GM04503 (cell line): ENCODE measurements around the gene INSL3.

ENCODE experiments used
- DNase-seq: peaks from one replicate; pipeline ENCODE4 v3.0.0-alpha.2; 2012; ENCODE audit warnings: low read depth

INSL3 gene

DNA sequence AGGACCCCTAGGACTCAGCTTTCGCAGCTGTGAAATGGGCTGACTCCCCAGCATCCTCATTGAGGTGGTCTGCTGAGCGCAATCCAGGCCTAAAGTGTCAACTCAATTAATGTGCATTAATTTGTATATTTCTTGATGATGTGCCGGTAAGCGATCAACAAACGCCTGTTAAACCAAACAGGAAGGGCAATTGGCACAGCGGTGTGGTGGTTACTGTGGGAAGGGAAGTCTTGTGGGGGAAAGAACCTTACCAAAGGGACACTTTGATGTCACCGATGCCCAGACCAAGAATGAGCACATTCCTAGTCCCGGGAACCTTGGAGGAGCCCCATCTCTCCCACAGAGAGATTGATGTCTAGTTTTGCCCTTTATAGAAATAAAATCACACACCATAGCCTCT lies 24.8 kb upstream of the INSL3 start:
- DNase-seq = no peak

DNA sequence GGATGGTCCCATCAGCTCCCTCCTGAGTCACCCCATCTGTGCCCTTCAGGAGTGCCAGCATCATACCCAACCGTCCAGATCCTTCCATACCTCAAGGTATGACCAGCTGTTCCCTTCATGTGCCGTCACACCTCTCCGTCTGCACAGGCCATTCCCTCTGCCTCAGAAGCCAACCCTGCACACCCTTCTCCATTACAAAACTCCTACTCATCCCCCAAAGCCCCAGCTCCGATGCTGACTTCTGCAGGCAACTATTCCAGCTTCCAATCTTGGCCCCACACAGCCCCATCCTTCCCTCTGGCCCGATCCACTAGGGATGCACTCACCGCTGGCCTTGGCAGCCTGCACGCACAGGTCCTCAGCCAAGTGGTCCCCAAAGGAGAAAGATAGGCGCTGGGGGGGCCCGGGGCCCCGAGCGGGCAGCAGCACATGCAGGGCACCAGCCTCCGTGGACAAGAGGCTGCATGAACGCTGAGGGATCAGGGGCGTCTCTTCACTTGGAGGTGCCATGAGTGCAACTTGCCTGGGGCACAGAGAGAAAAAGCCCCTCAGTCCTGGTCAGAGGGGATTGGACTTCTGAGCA lies 22.7 kb upstream of the INSL3 start:
- DNase-seq = no peak

DNA sequence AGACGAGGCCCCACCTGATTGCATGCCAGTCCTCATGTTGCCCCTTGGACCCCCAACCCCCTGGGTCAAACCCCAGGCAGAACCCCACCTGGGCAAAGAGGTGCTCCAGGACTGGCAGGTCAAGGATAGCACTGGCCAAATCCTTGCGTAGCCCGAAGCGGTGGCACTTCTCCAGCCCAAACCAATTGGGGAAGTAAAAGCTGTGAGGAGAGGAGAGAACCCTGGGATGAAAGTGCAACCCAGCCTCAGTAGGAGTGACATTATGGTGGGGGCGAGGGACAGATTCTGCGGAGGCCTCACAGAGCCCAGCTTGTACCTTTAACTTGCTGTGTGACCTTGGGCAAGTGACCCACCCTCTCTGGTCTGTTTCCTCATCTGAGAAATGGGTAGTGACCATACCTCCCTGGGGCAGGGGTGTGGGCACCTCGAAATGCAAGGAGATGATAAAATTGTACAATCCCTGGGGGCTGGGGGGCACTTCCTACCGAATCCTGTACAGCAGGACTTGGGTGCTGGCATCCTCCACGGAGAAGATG lies 22.0 kb upstream of the INSL3 start:
- DNase-seq = no peak

DNA sequence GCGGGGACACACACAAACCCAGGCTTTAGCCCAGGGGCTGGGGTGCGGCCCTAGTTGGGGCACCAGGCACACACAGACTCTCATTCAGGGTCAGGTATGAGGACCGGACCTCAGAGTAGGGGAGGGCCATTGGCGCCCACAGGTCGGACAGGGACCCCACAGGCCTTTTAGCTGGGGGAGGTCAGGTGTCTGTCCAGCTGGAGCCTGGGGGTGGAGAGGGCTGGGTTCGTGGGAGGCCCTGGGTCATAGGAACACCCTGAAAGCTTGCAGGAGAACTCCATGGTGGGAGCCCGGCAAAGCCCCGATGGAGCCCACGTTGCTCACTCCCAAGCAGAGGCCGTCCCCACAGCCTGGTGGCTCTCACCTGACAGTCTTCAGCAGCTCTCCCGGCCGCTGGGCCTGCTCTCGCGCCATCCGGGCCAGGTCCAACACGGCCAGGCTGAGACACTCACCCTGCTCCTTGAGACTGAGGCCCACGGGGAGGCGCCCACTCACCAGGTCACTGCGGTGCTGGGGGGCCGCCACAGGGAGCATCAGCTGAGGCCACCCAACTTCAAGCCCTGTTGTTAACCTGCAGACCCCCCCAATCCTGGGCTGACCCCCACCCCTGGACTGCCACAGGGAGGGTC lies 21.5 kb upstream of the INSL3 start:
- no peak for DNase-seq

DNA sequence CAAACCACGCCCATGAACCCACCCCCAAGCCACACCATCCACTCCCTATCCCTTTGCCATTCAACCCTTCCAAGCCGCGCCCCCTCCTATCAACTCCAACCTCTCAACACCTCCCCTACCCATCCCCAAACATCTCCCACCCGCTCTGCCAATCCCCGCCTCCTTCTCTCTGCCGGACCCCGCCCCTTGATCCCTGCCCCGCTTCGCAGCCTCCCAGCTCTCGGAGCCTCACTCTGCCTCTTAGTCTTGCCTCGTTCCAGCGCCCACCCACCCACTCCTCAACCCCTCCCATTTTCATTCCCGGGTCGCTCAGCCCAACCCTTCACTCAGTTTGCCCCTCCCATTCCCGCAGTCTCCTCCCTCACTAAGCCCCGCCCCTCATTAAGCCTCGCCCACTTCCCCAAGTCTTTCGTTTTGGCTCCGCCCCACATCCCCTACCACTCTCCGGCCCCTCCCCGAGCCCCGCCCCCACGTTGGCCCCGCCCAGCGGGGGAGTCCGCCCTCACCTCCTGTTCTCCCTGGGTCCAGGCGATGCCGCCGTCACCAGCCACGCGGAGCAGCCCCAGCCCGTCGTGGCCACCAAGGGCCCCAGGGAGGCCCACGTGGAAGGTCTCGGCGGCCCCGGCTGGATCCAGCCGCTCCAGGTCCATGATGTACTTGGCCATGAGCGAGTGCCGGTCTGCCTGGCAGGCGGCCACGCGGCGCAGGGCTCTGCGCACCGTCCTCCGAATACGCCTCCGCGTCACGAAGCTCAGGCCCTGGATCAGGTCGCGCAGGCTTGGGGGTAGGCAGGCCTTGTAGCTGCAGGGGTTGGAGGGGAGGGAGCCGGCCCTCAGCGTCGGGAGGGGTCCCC lies 20.7 kb upstream of the INSL3 start:
- no peak for DNase-seq

DNA sequence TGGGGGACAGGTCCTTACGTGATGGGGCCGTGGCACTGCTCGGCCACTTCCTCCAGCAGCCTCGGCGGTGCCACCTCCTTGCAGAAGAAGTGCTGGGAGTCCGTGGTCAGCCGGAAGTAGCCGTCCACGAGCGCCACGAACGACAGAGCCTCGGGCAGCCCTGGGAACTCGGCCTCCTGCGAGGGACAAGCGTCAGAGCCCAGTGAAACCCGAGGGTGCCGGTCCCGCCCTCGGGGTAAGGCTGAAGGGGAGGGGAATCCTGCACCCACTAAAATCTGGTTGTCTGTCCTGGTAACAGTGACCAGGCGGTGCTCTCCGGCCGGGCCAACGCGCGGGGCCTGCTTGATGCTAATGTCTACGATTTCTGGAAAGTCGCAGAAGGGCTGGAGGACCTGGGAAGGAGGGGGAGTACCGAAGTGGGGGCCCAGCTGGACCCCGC lies 20.1 kb upstream of the INSL3 start:
- no peak for DNase-seq

DNA sequence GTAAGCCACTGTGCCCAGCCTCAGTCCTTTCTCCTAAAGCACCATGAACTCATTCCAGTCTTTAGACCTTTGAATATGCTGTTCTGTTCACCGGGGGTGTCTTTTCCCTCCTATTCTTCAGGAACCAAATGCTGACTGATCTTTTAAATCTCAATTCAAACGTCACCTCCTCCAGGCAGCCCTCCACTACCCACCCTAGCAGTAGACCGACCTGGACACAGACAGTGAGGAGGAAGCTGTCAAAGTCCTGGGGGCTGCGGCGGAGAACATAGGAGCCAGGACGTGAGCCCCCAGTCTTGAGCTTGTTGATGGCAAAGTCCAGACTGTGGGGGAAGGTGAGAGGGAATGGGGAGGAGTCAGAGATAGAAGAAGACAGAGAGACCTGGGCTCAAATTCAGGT lies 18.7 kb upstream of the INSL3 start:
- no peak for DNase-seq

DNA sequence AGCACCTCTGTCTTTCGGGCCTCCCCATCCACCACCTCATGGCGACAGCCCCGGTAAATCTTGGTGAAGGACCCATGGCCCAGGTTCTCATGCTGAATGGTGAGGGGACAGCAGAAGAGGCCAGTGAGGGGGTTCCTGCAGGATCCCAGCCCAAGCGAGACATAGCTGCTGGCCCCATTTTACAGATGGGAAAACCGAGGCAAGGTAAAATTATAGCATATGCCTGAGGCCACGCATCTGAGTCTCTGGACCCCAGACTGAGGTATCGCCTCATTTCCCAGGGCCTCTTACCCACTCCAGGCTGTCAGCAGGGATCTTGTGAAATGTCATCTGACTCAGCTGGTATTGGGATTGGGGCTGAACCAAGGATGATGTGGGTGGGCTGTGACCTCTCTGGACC lies 16.7 kb upstream of the INSL3 start:
- no peak for DNase-seq

DNA sequence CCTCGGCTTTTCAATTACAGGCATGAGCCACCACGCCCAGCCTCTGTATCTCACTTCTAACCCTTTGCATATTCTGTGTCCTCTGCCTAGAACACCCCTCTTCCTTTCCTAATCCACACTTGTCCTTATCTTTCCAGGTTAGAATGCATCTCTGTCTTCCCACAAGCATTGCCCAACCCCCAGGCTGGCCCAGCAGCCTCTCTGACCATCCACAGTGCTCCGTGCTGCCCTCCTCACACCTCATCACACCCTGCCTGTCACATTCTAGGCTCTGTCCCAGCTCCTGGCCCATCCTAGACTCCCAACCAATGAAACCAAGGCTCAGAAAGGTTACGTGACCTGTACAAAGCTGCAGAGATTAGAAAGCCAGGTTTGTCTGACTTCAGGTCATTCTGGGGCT lies 15.2 kb upstream of the INSL3 start:
- no peak for DNase-seq

DNA sequence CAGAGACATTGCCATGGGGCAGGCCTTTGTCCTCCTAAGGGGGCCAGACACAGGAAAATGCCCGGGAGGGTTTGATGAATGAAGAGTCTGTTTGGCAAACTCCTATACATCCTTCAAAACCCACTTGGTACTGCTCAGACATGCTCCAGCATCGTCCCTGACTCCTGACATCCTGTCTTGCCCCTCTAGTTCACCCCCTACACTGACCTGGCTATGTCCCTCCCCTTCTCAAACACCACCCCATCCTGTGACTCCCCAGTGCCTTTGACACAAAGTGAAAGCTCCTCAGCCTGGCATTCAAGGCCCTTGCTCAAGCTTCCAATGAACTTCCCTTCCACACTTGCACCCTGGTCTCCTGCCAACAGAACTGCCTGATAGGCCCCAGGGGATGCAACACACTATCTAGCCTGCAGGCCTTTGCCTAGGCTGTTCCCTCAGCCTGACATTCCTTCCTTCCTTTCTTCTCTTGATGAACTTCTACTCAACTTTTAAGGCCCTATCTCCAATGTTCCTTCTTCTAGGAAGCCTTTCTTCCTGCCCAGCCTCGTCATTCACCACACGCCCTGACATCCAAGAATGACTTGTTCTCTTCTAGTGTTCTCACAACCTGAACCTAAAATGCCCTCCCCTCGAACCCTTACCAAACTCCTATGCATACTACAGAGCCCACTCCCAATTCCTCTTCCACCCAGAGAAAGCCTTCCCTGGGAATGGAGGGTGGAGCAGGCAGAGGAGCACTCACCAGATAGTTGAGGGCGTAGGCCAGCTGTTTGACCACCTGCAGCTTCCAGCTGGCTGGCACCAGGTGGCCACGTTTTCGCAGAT lies 14.1 kb upstream of the INSL3 start:
- no peak for DNase-seq

DNA sequence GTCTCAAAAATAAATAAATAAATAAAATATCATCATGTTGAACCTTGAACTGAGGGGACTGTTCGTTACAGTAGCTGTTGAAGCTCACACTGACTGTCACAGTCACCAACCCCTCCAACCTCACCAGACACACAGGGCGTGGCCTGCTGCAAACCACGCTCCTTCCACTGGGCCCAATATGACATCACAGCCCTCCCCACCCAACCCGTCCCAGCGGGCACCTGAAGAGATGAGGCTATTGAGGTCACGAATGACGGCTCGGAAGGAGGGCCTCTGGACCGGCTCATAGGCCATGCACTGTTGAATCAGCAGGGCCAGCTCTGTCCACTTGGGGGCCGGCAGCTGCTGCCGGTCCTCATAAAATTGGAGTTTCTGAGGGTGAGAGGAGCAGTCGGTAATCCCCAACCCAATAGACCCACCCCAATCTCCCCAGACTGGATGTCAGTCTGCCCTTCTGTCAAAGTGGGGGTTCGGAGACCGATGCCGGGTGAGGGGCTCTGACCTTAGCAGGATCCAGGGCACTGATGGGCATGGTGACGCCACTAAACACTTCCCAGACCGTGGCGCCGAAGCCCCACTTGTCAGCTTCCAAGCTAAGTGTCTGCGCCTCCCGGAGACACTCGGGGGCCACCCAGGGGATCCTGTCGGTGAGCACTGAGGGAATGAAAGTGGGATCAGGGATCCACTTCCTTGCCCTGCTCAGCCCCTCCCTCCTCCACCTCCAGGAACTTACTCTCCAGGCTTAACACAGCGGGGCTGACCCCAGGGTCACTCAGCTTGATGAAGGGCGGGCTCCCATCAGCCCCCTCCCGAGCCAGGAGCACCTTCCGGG lies 13.2 kb upstream of the INSL3 start:
- no peak for DNase-seq

DNA sequence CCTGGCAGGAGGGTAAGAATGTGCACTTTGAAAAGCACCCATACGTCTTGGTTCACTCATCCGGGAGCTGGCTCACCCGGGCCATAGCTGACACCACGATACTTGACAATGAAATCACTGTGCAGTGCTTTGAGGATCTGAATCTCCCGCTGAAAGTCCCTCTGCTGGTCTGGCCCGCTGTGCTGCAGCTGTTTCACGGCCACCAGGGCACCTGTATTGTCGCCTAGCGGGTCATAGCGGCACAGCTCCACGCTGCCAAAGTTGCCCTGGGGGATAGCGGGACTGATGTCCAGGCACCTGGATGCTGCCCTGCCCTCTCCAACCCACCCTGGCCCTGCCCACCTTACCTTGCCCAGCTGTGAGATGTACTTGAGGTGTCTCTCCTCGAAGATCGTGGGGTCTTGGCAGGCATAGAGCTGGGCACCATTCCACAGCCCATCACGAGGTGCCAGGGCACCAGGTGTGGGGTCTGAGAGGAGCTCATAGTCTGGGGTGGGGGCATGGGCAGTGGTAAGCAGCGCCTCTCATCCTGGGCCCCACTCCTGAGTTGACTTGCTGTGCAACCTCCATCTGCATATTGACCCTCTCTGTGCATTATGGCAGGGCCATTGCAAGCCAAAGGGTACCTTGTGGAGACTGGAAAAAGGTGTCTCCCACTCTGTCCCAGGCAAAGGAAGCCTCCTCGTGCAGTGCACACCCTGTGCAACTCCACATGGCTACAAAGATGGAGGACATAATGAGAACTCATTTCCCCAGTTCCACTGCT lies 11.3 kb upstream of the INSL3 start:
- no peak for DNase-seq

DNA sequence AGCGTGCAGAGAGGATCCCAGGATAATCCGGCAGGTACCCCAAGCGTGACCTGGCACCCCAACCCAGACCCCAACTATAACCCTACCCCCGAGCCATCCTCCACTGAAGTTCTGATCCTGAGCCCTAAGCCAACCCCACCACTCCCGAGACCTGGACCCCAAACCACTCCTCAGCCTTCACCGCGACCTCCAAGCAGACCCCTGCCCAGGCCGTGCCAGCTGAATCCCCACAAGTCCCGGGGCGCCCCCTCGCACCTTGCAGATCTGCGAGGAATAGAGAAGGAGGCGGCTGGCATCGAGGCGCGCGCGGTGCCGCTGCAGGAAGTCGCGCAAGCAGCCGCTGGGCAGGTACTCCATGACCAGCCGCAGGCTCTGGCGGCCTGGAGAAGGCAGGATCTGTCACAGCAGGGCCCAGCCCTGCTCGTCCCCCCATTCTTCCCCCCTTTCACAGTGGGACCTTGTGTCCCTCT lies 10.1 kb upstream of the INSL3 start:
- DNase-seq = no peak

DNA sequence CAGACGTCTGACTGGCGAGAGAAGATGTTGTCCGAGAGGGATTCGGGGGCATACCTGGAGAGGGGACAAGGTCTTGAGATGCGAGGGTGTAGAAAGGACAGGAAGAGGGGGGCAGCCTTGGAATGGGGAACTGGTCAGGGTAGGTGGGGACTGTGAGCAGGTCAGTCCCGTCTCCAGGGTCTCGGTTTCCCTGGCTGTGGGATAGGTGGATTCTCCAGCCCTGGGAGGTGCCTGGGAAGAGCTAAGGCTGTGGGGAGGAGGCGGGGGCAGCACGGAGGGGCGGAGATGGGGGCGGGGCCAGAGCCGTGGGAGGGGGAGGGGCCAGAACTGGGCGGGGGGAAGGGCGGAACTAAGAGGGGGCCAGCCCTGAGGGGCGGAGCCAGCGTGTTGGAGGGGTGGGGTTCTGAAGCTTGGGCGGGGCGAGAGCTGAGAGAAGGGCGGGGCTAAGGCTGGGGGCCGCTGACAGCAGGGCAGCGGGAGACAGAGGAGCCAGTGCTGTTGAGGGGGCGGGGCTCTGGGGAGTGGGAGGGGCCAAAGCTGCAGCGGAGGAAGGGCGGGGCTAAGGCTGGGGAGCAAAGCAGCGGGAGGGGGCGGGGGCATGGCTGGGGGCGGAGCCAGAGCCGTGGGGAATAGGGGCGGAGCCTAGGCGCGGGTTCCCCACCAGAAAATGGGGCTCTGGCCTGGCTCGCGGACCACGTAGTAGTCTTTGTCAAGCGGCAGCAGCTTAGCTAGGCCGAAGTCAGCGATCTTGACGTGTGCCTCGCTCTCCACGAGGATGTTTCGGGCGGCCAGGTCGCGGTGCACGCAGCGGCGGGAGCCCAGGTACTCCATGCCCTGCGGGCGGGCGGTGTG lies 9.5 kb upstream of the INSL3 start:
- no peak for DNase-seq

DNA sequence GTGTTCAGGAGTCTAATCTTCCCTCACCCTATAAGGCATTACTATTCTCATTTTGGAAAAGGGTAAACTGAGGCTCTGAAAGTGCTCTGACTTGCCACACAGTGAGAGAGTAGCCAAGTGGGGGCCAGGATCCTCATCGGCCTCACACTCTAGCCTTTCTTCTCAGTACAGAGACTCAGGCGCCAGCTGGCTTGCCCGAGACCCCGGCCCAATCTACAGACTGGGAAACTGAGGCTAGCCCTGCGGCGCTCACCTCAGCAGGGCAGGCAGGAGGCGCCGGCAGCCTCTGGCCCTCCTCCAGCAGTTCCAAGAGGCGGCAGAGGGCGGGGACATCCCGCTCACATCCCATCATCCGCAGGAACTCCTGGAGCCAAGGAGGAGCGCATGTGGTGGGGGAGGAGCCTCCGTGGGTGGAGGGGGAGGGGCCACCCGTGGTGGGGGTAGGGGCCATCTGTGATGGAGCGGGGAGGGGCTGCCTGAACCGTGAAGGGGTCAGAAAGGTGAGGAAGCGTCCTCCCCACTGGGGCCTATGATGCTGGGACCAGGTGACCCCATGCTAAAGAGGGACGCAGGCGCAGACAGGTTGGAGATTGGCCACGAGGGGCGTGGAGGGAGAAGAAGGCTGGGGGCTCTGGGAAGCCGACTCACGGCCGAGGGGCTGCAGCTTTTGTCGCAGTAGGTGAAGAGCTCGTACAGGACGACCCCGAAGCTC lies 8.7 kb upstream of the INSL3 start:
- no peak for DNase-seq

DNA sequence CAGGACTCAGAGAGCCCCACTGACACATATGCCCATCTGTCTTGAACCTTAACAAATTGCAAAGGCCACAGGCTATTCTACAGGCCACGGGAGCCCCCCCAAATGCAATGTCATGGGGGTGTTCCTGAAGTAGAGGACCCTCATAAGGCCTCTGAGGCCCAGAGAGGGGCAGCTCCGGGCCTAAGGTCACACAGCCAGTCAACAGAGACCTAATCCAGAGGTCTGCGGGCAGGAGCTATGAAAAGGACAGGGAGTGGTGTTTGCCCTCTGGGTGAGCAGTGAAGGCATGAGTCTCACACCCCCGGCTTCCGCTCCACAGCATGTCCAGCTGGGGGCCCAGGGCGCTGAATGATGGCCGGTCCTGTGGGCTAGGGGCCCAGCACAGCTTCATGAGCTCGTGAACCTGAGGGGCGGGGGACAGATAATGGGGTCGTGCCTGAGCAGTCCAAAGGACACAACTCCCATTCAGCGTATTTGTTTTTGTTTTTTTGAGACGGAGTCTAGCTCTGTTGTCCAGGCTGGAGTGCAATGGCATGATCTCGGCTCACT lies 5.3 kb upstream of the INSL3 start:
- DNase-seq = no peak

DNA sequence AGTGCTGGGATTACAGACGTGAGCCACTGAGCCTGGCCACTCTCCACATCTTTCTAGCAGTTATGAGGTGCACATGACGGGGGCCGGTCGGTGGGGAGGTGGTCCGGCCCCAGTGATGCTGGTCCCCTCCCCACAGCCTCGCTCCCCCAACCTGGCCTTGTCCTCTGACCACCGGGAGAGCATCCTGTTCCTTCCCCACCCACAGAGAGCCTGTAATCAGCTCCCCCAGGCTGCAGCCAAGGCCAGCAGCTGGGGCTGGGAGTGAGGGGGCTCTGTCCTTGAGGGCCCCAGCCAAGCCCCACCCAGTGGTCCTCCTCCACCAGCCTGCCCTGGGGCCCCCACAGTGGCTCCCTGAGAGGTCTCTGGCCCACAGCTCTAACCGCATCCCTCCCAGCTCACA lies 3.0 kb upstream of the INSL3 start:
- DNase-seq = no peak

DNA sequence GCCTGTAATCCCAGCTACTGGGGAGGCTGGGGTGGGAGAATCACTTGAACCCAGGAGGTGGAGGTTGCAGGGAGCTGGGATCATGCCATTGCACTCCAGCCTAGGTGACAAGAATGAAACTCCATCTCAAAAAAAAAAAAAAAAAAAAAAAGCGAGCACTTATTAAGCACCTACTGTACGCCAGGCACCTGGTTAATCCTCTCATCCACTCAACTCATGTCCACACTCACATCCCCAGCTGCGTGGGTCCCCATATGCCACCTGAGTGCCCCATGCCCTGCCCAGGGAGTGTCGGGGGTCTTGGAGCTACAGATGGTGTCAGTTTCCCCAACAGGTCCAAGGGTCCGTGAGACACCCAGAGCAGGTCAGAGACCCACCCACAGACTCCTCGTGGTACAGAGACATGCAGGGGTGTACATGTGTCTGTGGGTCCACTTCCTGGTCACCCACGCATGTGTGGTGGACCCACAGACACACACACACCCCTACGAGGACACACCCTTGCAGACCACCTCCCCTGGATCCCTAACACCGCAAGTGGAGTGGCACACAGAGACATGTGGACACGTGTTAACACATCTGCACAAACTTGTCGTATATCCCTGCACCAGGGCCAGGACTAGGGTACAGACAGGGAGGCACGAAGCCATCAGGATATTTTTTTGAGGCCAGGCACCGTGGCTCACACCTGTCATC lies 3.5 kb downstream of the INSL3 start:
- no peak for DNase-seq
